ENCODE results near the gene MTHFD2L.

DNA sequence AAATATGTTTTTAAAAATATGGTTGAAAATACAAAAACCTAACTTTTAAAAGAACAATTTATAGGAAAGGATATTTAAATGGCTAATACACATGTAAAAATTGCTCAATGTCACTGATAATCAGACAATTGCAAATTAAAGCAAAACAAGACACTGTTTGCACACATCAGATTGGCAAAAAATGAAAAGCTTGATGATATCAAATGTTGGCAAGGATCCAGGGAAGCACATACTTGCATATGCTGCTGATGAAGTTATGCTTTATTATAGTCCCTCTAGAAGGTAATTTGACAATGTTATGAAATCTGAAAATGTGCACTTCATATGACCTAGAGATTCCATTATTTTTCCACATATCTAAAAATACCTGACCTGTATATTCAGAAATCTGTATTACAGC, 104.6 kb downstream of the MTHFD2L start:
- TF ChIP-seq, protein P1, sequence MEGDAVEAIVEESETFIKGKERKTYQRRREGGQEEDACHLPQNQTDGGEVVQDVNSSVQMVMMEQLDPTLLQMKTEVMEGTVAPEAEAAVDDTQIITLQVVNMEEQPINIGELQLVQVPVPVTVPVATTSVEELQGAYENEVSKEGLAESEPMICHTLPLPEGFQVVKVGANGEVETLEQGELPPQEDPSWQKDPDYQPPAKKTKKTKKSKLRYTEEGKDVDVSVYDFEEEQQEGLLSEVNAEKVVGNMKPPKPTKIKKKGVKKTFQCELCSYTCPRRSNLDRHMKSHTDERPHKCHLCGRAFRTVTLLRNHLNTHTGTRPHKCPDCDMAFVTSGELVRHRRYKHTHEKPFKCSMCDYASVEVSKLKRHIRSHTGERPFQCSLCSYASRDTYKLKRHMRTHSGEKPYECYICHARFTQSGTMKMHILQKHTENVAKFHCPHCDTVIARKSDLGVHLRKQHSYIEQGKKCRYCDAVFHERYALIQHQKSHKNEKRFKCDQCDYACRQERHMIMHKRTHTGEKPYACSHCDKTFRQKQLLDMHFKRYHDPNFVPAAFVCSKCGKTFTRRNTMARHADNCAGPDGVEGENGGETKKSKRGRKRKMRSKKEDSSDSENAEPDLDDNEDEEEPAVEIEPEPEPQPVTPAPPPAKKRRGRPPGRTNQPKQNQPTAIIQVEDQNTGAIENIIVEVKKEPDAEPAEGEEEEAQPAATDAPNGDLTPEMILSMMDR (conservative IDR thresholded peaks at IDR 0.05) = no peak
- no peak for TF ChIP-seq EZH2 (IDR thresholded peaks at IDR 0.05; ENCODE audit: low read depth)
